KG1 (cell line): ENCODE measurements around the gene ATP8A2.
"Not testable (repeated sequence)": the region's sequence is repeated elsewhere in the genome, so short reads cannot be mapped to it uniquely, and the experiment has no call there.

Source experiments
- DNase-seq: peaks from one replicate; lab custom pipeline; 2025; lab: John Stamatoyannopoulos, UW

The ATP8A2 gene

DNA sequence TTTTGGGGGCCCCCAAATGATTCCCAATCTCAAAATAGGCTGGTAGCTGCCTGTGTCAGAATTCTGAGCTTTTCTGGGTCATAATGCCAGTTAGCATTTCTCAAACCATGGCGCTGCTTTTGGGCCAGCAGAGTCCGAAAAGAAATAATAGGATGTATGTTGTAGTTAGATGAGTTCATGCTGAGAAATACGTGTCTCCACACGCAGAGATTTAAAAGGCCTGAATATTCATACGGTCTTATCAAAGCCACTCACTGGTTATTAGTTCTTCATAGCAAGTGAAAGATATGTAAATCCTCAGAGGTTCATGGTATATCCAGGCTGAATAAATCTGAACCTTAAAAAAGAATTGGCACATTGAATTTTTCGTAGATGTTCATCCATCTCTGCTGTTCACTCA lies 555.6 kb downstream of the ATP8A2 start:
- no peak for DNase-seq

DNA sequence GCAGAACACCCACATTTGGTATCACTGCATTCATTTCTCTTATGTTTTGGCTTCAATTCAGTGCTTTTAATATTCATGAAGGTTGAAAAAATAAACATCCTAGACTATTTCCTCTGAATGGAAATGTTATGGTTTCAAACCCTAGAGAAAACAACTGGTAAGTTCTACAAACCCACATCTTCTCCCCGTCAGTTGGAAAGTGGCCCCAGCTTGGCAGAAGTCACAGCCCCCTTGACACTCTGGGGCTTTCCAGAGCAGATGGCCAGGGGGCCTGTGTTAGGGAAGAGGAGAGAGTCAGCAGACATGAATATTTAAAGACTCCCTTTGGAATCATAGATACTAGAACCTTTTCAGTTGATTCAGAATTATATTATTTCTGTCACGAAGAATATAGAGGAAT lies 556.2 kb downstream of the ATP8A2 start:
- DNase-seq = no peak

DNA sequence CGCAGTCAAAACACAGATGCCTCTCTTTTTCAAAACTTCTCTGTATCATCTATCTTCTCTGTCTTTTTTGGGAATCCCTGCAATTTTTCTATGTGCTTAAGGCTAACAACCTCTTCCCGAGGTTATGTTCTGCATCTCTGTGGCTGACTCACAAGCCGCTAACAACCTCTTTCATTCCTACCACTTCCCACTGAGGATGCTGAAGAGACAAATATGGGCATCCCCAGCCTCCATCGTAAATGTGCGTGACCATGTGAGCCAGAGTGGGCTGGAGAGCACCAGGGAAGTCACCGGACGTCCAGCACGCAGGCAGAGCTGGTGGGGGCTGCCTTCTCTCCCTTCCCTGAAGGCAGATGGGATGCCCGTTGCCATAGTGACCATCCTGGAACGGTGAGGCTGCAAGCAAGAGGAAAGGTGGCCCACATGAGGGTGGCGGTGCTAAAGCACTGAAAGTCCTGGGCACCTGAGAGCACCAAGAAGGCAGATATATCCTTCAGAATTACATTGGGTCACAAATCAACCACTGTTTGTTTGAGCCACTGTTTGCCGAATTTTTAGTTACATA lies 557.2 kb downstream of the ATP8A2 start:
- no peak for DNase-seq

DNA sequence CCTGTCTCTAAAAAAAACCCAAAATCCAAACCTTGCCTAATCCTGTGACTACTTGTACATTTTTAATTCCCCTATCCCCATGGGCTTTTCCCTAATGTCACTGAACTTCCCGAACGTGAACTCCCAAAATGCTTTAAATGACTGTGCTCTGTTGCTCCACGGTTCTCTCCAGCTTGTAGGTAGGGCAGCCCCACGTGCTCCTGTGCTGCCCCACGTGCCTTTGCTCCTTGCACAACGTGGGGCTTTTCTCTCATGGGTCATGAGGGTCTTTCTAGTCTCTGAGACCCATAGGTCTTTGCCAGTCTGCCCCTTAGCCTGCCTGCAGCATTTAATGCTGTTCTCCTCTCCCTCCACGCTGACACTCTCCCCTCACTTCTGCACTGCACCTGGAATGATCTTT lies 558.0 kb downstream of the ATP8A2 start:
- no peak for DNase-seq

DNA sequence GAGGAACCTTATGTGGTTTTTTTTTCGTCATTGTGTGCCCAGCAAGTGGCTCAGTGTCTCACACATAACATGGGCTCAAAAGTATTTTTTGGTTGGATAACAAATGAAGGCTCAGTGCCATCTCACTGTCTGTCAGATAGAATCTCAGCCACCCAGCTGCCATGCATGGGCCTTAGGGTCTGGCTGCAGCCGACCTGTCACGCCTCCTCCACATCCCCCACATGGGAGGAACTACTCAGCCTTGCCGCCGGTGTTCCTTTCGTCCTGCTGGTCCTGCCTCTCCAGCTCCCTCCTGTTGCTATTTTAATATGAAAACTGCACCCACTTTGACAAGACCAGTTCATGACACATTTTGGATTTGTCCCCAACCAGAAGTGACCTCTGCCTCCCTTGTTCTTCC lies 558.9 kb downstream of the ATP8A2 start:
- DNase-seq = no peak

DNA sequence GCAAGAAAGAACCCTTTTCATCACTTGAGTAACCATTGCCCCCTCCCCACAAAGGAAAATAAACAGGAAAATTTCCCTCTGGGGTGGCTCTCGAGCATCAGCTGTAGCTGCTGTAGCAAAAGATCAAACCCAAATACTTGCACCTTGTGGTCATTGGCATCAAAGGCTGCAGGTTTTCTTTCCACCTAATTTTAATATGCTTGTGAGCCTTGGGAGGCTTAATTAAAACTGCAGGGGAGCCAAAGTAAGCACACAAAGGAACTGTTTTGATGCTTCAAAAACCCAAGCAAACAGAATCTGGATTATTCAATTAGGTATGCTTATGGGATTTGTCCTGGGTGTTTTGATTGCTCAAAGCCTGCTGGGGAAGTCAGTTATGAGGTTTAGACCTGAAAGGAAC lies 560.6 kb downstream of the ATP8A2 start:
- DNase-seq = no peak

DNA sequence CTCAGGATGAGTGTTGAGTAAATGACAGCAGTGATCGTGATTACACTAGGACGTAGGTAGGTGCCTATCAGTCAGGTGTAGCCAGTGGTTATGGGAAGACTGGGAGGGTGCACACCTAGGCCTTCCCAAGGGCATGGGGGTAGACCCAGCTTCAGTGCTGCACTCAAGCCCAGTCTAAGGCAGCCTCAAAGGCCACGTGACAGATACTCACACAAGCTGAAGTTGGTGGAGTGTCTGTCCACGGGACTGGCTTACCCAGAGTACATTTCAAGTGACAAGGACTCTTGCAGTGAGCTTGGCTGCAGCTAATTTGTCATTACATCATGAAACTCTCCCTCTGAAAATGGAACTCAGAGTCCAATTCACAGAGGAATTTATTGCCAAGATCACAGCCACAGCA lies 561.7 kb downstream of the ATP8A2 start:
- DNase-seq = no peak

DNA sequence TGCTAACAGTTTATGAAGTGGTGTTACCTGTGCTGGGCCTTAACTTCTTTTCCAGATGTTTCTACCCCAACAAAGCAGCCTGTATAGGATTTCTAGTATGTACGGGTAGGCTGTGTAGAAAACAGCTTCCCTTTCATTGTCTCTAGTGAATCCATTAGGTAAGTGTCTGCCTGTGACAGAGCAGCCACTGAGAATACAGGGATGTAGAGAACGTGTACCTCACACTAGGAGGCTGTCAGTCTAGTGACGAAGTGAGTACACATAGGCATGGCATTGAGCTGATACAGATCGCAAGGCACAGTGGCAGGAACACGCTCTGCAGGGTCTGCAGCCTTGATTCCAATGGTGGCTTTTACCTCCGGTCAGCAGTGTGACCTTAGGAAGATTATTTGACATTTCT lies 562.4 kb downstream of the ATP8A2 start:
- no peak for DNase-seq

DNA sequence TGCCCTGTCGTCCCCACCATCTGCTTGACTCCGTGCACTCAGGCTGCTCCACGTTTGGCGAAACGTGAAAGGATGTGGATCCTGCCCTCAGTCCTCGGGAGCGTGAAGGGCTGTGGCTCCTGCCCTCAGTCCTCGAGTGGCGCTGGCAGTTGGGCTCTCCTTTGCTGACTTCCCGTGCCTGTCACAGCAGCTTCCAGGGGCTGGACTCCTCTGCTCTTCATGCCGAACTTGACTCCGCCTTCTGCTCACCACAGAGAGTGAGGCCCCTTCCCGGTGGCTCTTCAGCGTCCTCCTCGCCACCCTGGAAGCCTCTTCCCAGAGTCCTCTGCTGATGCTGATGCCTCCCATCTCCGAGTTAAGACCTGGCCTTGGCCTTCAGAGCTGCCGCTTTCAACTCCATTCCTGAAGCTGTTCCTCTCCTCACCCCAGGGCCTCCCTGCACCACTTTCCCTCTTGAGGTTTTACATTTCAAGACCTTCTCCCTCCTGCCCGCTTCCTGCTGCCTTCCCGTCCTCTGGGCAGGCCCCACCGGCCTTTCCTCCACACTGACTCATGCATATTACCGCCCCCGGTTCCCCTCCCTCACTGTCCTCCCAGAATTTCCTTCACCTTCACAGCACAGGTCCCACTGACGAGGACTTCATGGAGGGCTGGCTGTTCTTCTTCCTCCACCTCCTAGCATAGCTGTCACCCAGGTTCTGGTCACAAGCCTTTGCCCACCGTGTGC lies 568.4 kb downstream of the ATP8A2 start:
- no peak for DNase-seq

DNA sequence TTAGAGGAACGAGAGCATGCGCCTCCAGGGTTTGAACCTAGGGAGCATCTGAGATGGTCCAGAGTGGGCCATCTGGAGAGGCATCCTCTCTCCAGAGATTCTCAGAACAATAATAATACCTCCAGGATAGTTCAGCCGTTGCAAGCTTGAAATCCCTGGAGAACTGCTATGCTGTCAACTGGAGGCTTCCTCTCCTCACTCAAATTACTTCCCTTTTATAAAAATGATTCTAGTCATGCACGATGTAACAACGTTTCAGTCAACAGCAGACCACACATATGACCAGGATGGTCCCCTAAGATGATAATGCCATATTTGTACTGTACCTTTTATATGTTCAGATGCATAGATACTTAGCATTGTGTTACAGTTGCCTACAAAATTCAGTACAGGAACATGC lies 571.3 kb downstream of the ATP8A2 start:
- DNase-seq = no peak

DNA sequence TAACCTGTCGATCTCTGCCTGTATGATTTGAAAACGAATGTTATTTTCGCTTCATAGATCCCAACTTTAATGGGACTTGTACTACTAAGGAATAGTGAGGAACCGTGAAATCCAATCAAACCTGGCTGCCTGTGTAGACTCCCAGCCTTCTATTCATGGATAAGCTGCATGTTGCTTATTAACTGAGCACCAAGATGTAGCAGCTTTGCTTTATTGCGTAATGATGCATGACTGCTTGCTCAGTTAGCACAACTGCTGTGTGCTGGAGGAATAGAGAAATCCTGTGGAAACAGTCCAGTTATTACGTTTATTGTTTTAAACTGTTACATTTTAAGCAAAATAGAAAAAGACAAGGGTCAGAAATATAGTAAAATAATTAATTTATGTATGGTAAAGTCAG lies 571.9 kb downstream of the ATP8A2 start:
- no peak for DNase-seq

DNA sequence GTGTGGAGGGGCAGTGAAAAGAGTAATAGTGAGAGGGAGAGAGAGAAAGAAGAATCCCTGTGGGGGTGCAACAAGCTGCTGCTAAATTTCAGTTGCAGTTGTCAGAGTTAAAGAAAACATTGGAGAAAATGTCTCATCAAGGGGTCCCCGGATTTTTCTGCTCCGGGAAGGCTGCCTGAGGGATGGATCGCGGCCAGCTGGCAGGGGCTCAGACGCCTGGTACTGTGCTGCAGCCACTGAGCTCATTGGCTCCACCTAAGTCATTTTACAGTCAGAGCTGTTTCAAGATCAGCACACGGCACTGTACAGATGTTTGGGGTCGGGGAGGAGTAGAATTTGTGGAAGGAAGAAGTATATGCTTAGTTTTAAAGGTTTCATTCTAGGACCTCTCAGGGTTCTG lies 573.8 kb downstream of the ATP8A2 start:
- no peak for DNase-seq

DNA sequence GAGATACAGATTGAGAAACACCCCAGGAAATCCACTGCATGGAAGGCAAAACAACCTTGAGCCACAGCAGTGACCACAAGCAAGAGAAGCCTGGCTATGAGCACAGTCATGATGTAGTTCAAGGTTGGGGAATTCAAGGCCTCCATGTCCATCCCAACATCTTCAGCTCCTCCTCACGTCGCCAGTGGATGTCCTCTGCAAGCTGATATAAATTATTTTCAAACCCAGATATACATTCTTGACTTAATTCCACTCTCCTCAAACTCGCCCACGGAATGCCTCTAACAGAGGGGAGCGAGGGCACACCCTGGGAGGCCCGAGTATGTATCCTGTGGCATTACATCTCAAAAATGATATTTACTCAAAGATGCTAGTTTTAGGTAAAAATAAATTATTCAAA lies 574.5 kb downstream of the ATP8A2 start:
- DNase-seq = no peak

DNA sequence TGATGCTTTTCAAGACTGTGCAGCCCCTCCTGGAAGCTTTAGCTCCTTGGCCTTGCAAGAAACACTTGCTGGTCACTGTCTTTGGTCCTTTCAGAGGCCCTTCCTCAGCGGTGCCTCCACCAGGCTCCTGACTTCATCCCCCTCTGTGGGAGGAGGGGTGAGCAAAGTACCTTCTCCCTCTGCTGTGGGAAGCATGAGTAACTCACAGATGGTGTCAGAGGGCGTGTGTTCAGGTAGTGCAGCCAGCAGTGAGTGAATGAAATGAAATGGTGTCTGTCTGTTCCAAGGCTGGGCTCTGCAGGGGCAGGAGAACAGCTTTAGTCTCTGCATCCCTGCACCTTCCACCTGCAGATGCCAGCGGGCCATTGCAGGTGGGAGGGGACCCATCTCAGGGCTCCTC lies 577.1 kb downstream of the ATP8A2 start:
- DNase-seq = no peak

DNA sequence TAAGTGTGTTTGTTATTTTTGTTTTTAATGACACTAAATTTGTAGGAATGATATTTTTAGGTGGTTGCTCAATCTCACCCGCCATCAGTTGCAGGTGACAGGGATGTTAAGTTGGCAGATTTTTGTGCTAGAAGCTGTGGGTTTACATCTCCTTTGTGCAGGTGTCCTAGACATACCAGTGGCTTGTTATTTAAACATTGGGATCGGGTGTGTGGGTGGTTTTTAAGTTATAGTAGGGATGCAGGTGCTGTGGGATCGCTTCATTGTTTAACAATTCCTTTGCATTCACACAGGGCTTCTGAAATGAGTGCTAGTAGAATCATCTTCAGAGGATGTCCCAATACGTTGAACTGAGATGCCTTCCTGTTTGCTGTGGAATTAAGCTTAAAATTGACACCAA lies 580.1 kb downstream of the ATP8A2 start:
- DNase-seq = no peak

DNA sequence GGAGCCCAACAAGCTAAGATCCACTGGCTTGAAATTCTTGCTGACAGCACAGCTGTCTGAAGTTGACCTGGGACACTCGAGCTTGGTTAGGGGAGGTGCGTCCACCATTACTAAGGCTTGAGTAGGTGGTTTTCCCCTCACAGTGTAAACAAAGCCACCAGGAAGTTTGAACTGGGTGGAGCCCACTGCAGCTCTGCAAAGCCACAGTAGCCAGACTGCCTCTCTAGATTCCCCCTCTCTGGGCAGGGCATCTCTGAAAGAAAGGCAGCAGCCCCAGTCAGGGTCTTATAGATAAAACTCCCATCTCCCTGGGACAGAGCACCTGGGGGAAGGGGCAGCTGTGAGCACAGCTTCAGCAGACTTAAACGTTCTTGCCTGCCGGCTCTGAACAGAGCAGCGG lies 582.3 kb downstream of the ATP8A2 start:
- not testable (repeated sequence) for DNase-seq

DNA sequence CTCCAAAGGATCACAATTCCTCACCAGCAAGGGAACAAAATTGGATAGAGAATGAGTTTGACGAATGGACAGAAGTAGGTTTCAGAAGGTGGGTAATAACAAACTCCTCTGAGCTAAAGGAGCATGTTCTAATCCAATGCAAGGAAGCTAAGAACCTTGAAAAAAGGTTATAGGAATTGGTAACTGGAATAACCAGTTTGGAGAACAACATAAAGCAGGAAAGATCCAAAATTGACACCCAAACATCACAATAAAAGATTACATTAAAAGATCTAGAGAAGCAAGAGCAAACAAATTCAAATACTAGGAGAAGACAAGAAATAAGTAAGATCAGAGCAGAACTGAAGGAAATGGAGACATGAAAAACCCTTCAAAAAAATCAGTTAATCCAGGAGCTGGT lies 583.2 kb downstream of the ATP8A2 start:
- DNase-seq = not testable (repeated sequence)

DNA sequence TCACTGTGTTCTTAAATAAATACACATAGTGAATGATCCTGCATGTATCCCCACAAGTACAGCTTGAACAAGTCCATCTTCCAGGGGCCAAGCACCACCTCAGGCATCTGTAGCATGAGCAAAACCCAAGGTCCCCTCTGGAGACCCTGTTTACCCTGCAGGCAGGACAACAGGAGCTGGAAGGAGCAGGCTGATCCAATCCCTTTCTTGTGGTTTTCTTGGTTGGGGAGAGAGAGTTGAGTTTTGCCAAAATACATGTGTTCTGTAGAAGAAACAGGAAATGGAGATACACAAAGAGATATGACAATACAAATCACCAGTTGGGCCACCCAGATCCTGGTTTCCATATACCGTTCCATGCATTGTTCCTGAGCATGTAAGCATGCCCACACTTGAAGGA lies 587.2 kb downstream of the ATP8A2 start:
- DNase-seq = no peak

DNA sequence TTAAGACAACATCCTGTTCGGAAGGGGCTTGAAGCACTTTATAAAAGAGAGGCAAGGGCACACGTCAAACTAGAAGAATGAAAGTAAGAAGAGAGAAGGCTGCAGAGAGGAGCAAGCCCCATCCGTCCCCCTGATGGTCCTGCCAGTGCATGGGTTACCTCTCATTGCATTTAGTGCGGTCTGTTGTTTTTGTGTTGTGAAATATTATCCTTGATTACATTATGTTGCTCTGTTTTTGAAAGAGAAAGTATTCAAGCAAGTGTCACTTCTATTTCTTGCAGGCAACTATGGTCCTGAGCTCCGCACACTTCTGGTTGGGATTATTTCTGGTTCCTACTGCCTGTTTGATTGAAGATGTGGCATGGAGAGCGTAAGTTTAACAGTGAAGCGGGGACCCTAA lies 589.5 kb downstream of the ATP8A2 start:
- DNase-seq = no peak

DNA sequence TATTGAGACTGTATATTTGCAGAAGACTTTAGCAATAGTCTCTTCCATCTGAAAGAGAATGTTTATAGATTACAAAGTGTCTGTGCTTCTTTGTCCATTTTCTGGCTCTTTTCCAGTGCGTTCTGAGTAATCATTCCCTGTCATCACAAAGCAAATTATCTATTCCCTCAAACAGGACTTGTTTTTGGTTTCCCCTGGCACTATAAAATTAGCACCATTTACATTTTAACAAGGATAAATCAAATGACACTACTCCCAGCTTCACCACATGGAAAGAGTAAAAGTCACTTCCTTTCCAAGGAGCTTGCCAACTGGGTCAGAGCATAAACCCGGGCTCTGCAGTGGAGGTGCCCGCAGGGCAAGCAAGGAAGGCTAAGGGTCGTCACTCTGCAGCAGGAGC lies 591.9 kb downstream of the ATP8A2 start:
- DNase-seq = no peak

DNA sequence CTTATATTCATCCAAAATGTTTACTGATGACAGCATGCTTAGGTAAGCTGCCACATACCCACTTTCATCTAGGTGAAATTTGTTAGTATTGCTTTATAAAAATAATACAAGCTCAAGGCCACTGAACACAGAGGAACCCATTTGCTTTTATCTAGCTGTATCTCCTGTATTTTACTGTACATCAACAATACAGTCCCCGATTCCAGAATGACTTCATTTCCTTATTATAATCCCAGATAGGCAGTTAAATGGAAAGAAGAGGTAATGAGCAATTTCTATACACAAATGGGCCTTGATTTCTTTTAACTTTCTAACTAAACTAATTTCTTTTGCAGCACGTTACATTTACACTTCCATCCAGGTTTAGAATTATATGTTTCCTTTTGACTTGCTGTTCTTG lies 593.8 kb downstream of the ATP8A2 start:
- DNase-seq = no peak

DNA sequence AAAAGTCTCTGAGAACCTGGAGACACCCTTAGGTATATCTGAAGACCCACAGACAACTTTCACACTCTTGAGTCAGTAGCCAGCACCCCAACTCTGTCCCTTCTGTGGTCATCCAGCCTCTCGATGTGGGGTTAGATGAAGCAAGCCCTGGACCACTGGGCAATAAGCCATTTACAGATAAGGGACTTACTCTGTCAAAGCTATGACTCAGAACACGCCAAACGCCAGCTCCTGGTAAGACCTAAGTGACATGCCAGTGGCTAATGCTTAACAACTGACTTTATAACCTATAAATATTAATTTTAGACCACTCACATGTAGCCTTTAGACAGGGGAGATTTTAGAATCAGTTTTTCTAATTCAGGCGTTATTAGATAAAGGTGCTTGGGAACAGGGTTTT lies 594.3 kb downstream of the ATP8A2 start:
- DNase-seq = no peak

DNA sequence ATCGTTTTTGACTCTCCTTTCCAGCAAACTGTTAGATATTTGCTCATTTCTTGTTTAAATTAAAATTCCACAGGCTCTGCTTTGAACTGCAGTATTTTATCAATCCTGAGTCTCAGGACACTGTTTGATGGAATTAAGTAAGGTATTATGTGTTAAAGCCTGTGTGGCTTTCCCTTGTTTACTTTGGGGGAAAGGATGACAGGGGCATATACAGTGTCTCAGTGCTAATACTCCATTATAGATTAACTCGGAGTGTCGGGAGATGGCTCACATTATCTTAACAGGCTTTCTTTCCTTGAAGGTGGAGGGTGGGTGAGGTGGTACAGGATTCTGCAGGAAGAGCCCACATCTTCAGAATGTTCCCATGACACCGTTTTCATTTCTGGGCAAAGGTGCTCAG lies 595.4 kb downstream of the ATP8A2 start:
- DNase-seq = no peak

DNA sequence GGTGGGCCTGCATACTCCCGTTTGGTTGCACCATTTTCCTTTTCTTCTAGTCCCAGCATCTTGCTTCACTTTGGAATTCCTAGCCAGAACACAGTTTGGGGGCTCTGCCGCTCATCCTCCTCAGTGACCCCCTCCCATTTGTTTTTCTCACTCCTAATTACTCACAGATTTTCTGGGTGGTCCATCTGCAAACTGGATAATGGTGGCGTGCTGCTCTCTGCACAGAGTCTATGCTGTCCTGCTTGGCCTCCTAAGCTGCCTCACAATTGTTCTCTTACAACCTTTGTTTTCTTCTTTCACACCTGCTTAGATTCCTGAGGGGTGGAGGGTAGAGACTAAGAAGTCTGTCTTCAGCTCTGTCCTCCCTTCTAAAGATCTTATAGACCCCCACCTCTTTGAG lies 599.3 kb downstream of the ATP8A2 start:
- DNase-seq = no peak
